Caki2 (cell line): Measurements from ENCODE around the gene ASPHD2. TPM values are rescaled to one million over a fixed set of nuclear protein-coding genes. Genes with fewer than 3 reads are reported as not detected.
"Not testable (repeated sequence)": the region's sequence is repeated elsewhere in the genome, so short reads cannot be mapped to it uniquely, and the experiment has no call there.

Experiments
- DNase-seq: peaks from one replicate; pipeline ENCODE4 v3.0.0-alpha.2; 2015; ENCODE audit warnings: low read depth
- in situ Hi-C: cut with HindIII; loops from 2 replicates; pipeline ENCODE4 v1.10.0; 2016; ENCODE audit warnings: low sequenced_read_pairs, low pct_unique_long_range_greater_than_20kb, mixed read lengths
- total RNA-seq: library from RNA; depleted of rRNA; stranded (reverse); fragments of >200 nt; shearing (Covaris generic); gene quantifications from 2 replicates; pipeline ENCODE4 v1.2.3, GENCODE V29; 2014; ENCODE audit warnings: low replicate concordance; rRNA removed

Gene ASPHD2
- 2.3 and 3.1 TPM in 2 replicates for total RNA-seq

DNA sequence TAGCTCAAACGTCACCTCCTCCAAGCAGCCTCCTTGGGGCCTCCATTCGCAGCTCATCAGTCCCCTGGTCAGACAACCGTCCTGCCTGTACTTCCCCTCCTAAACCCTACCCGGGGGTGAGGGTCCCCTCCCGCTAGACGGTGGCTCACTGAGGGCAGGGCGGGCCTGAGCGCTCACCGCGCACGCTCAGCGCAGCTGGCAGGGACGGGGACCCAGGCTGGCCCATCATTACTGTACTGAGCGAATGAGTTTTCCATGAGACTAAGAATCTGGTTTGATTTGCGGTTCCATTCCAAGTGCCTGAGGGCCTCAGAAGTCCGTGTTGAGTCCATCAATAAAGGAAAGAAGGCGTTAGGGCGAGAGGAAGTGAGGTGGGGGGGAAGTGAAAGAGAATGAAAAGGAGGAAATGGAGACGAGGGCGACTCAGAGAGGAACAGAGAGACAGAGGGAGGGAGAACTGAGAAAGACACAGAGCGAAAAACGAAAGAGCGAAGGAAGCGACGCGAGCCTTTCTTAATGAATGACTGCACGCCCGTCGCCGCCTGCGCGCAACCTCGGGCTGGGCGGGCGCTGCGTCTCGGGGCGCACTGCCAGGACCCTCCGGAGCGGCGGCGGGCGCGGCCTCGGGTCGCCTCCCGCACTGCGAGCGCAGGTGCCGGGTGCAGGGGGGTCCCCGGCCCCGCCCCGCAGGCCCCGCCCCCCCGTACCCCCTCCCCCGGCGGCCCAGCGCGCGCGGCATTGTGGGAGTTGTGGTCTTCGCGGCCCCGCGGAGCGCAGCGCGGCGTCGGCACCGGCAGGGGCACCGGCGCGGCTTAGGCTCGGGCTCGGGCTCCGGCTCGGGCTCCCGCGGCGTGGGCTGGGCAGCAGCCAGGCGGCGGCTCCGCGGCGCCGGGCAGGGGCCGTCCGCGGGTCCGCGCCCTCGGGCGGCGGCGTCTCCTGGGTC lies at the start of gene ASPHD2:
ASPHD2 (plus strand) TSS at position 746 of the 943 bp plus-strand sequence. CDS start 4,356 bp downstream, outside the sequence.
- in situ Hi-C loops = no loop called here
- peak; percentile 66 for DNase-seq

- DNase-seq = no peak
- in situ Hi-C loops = no loop called here
Observed at GRCh38 chr22:26380072-26380830, 48.8 kb upstream of the ASPHD2 start.

GRCh38 chr22:26382782-26383181 lies 46.3 kb upstream of the ASPHD2 start:
- in situ Hi-C loops = no loop called here
- no peak for DNase-seq

DNA sequence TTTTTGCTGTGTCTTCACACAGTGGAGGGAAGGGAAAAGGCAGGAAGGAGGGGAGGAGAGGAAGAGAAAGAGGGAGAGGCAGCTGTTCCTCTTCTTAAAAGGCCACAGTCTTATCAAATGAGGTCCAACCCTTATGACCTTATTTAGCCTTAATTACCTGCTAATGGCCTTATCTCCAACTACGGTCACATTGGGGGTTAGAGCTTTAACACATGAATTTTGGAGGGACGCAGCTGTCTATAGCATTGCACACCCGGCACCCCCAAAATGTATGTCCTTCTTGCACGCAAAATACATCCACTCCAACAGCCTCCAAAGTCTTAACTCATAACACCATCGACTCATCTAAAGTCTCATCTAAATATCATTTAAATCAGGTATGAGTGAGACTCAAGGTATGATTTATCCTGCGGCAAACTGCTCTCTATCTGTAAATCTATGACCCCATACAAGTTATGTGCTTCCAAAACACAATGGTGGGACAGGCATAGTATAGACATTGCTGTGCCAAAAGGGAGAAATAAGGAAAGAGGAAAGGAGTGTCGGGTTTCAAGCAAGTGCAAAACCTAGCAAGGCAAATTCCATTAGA lies 45.0 kb upstream of the ASPHD2 start:
- in situ Hi-C loops = no loop called here
- DNase-seq = no peak

- no peak for DNase-seq
- in situ Hi-C loops = no loop called here
Observed at GRCh38 chr22:26385164-26385563, 43.9 kb upstream of the ASPHD2 start.

DNA sequence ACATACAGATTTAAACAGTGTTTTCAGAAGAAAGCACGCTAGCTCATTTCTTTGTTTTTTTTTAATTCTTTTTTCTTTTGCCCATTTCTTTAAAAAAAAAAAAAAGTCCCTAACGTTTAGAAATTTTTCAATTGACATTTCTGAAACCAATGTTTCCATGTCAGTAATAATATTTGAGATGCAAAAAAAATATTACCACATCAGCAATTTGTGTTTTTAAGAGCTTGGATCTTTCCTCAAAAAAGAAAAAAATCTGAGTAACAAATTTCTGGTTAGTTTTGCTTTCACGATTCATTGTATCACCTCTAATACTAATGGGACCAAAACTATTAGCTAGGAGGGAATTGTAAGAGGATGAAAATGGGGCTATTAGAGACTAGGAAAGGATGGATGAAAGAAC lies 39.9 kb upstream of the ASPHD2 start:
- DNase-seq = no peak
- in situ Hi-C loops = no loop called here

DNA sequence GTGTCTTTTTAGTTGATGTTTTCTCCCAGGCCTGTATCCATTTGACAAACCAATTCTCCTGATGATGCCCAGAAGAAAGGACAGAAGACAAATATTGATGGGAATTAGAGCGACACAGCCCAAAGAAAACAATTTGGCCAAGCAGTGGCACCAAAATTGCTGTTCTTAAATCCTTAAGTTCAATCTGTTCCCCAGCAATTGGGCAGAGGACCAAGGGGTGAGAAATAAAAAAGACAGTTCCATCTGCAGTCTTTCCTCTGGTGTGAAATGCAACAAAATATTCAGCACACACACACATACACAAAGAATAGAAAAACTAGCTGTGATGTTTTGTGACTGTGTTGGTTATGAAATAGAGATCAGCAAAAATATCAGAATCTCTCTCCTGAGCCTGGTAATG lies 38.0 kb upstream of the ASPHD2 start:
- DNase-seq = no peak
- in situ Hi-C loops = no loop called here

DNA sequence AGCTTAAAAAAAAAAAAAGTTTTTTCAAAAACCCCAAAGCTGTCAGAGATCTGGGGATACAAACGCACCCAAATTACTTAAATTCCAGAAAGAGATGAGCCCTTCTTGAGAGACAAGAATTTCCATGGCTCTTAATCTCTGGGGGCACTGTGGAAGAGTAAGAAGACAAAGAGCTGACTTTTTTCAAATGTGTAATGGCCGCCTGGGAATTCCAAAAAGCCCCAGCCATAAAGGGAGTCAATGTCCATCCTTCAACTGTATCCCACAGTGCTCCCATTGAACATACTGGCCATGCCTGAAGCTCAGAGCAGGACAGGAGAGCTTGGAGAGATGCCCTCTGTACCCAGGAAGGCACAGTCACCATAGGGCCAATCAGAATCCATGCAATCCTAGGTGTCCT lies 37.4 kb upstream of the ASPHD2 start:
- no peak for DNase-seq
- in situ Hi-C loops = no loop called here

DNA sequence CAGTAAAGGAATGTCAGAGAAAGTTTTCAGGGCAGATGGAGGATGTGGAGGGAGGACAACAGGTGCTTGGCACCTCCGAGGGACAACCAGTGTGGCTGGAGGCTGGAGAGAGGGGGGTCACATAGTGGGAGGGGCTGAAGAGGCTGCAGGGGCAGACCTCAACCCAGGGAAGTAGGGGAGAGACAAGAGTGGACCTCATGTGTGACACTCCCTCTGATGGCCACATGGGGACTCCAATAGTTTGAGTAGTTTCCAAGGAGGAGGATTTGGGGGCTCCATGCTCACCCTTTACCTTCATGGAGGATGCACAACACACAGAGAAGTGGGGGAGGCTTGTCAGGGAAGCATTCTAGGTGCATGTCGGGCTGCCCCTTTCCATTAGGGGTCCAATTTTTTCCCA lies 35.1 kb upstream of the ASPHD2 start:
- no peak for DNase-seq
- in situ Hi-C loops = no loop called here

GRCh38 chr22:26394777-26395176 lies 34.3 kb upstream of the ASPHD2 start:
- no peak for DNase-seq
- in situ Hi-C loops = no loop called here

- no peak for DNase-seq
- in situ Hi-C loops = no loop called here
Observed at GRCh38 chr22:26395926-26396325, 33.1 kb upstream of the ASPHD2 start.

DNA sequence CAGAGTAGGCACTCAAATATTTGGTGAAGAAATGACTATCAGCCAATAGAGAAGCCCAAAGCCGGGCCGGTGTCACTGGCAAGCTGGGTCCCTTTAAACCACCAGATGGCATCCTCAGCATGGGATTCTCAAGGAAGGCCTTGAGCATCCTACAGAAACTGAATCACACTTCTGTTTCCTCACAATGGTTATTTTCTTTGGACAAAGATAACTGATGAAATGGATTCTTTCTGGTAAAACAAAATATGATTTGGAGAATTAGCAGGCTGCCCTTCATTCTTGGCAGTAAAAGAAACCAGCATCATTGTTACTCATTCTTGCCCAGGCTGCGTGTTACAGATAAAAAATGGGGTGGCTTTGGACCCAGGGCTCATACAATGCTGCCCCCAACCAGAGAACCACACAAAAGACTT lies 30.3 kb upstream of the ASPHD2 start:
- DNase-seq = peak; percentile 39
- in situ Hi-C loops = no loop called here

GRCh38 chr22:26399289-26399688 lies 29.8 kb upstream of the ASPHD2 start:
- DNase-seq = no peak
- in situ Hi-C loops = no loop called here

GRCh38 chr22:26401726-26402125 lies 27.3 kb upstream of the ASPHD2 start:
- DNase-seq = no peak
- in situ Hi-C loops = no loop called here

DNA sequence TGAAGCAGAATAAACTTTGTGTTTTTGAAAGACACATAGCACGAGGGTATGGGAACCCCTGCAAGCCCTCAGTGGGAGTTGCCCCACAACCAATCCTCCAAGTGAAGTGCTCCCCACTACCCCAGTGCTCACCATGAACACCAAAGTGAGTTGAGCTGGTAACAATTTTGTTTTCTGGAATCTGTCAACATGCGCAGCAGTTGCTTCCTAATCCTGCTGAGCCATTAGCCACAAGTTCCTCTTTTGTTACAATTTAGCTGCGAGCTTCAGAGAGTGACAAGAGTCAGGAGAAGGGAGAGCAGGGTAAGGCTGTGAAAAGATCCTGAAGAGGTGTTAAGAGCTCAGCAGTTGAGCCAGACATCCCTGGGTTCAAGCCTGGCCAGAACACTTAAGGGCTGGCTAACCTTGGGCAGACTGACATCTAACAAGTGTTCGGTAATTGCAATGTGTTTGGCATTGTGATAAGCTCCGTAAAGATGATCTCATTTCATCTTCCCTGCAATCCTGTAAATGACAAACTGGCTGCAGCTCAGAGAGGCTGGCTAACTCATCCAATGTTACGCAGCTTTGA lies 24.1 kb upstream of the ASPHD2 start:
- DNase-seq = no peak
- in situ Hi-C loops = no loop called here

DNA sequence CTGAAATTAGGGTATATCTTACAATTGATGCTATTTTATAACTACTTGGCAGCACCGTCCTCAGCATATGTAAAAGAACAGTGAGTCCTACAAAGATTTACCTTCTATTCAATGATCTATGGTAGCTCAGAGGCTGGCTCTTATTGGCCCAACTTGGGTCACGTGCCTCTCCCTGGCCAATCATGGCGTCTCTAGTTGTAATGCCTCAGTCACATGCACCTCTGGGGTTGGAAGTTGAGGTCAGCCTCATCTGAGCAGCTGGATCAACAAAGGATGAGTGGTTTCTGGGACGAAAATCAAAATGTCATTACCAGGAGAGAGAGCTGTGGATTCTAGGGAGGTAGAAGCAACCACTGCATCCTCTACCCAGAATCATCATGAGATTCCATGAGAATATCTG lies 22.9 kb upstream of the ASPHD2 start:
- in situ Hi-C loops = no loop called here
- peak; percentile 48 for DNase-seq

- in situ Hi-C loops, DNase-seq: not testable (repeated sequence)
Observed at GRCh38 chr22:26408562-26409220, 20.4 kb upstream of the ASPHD2 start.

DNA sequence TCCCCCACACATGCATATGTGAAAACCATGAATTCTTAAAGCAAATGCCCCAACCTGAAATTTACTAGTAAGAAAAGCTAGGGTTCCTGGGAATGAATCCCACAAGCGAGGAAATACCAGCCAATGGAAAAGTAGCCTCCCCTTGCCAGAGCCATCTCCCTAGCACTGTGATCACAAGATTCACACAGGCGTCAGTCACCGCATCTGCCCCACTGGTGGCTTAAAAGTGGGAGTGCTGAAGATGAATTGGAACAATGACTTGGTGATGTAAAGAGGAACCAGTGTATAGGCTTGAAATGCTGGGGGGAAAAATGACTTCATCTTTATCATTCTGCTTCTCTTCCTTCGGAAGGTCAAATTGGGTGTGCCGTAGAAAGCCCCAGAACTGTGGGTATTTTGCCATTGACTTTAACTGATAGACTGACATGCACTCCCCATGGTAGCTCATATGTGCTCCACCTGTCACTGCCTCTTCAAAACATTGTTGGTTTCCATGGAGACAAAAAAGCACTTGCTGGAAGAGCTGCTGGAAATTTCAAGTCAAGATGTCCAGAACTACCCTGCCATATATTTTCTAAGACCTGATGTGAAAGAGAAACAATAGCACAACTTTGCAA lies 19.2 kb upstream of the ASPHD2 start:
- in situ Hi-C loops = no loop called here
- DNase-seq = no peak
